Panc1 (cell line): ENCODE measurements around the gene CRLF1.

Experiments used
- TF ChIP-seq, protein P1 (sequence below): fragments of 450-650 bp; IDR thresholded peaks from 2 replicates; pipeline ENCODE4 v1.5.1; 2017; ENCODE audit warnings: mild to moderate bottlenecking
- TF ChIP-seq, protein P2 (sequence below), 2 experiments: IDR thresholded peaks; 2 replicates each; pipeline ENCODE4 v1.6.1; 2011 to 2012; ENCODE audit warnings: low read depth in 2 of 2, control low read depth in 1 of 2, low read length in 1 of 2, mild to moderate bottlenecking in 1 of 2, moderate library complexity in 1 of 2; ENCODE audit not compliant: insufficient read depth in 1 of 2

DNA sequence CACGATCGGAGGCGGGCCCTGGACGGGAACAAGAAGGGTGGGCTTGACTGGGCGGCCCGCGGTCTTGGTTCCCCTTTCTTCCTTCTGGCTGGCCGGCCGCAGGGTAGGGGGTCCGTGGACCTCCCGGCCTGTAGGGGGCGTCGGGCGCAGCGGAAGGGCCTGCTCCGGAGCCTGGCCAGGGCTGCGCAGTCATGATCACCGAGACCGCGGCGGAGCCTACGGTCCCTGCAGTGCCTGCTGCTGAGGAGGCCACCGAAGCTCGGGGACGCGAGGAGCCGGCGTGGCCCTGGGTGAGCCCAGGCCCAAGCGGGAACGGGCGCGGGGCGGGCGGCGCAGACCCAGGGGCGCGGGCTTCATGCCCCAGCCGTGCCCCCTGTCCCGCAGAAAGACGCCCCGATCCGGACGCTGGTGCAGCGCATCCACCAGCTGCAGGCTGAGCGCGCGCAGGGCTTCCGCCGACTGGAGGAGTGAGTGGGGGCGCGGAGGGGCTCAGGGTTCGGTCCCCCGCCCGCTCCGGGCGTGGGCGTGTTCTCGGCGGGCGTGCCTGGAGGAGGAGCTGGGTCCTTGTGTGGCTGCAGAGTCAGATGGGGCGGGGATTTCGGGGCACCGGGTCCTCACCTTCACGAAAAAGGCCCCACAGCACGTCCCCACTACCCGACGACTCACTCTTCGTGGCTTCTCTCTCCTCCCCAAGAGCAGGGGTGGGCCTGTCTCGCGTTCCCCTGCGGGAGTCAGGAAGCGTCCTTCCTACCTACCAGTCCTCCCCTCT is 17.8 kb downstream of the CRLF1 start, which contains the start of gene REX1BD:
- TF ChIP-seq, protein P1, sequence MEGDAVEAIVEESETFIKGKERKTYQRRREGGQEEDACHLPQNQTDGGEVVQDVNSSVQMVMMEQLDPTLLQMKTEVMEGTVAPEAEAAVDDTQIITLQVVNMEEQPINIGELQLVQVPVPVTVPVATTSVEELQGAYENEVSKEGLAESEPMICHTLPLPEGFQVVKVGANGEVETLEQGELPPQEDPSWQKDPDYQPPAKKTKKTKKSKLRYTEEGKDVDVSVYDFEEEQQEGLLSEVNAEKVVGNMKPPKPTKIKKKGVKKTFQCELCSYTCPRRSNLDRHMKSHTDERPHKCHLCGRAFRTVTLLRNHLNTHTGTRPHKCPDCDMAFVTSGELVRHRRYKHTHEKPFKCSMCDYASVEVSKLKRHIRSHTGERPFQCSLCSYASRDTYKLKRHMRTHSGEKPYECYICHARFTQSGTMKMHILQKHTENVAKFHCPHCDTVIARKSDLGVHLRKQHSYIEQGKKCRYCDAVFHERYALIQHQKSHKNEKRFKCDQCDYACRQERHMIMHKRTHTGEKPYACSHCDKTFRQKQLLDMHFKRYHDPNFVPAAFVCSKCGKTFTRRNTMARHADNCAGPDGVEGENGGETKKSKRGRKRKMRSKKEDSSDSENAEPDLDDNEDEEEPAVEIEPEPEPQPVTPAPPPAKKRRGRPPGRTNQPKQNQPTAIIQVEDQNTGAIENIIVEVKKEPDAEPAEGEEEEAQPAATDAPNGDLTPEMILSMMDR: peak; percentile 92
- TF ChIP-seq, protein P2, sequence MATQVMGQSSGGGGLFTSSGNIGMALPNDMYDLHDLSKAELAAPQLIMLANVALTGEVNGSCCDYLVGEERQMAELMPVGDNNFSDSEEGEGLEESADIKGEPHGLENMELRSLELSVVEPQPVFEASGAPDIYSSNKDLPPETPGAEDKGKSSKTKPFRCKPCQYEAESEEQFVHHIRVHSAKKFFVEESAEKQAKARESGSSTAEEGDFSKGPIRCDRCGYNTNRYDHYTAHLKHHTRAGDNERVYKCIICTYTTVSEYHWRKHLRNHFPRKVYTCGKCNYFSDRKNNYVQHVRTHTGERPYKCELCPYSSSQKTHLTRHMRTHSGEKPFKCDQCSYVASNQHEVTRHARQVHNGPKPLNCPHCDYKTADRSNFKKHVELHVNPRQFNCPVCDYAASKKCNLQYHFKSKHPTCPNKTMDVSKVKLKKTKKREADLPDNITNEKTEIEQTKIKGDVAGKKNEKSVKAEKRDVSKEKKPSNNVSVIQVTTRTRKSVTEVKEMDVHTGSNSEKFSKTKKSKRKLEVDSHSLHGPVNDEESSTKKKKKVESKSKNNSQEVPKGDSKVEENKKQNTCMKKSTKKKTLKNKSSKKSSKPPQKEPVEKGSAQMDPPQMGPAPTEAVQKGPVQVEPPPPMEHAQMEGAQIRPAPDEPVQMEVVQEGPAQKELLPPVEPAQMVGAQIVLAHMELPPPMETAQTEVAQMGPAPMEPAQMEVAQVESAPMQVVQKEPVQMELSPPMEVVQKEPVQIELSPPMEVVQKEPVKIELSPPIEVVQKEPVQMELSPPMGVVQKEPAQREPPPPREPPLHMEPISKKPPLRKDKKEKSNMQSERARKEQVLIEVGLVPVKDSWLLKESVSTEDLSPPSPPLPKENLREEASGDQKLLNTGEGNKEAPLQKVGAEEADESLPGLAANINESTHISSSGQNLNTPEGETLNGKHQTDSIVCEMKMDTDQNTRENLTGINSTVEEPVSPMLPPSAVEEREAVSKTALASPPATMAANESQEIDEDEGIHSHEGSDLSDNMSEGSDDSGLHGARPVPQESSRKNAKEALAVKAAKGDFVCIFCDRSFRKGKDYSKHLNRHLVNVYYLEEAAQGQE (IDR thresholded peaks at IDR 0.05; ENCODE audit: insufficient read depth in 1 of 2, low read depth in 2 of 2, low read length in 1 of 2): 0 out of 4 replicates have a peak, but pooled peaks of 1 of the 2 experiments have one; percentile 19
